HepG2 (cell line): ENCODE measurements around the gene H19. TPM values are rescaled to one million over a fixed set of nuclear protein-coding genes. Genes with fewer than 3 reads are reported as not detected.

Experiments used
- ATAC-seq: fragments of 200-7000 bp; cut with Tn5 transposase; 3 replicates; pipeline ENCODE4 v1.9.1; 2020; ENCODE audit warnings: mild to moderate bottlenecking, moderate library complexity
- BruUV-seq: library from RNA; stranded (reverse); fragments of 400-500 nt; replicated peaks from 2 replicates; lab custom pipeline; 2021; lab: Mats Ljungman, UMichigan
- CTCF ChIA-PET: fragments of 300-600 bp; formaldehyde crosslinking; extraction: SDS; loops from one replicate; lab custom pipeline; 2021; ENCODE audit warnings: low total read pairs, inconsistent platforms, low intra/inter-chr PET ratio; lab: Yijun Ruan, JAX
- POLR2A ChIA-PET: fragments of 350-600 bp; sonication (Branson Sonifier 250); formaldehyde crosslinking; loops from one replicate; lab custom pipeline; 2020; ENCODE audit warnings: antibody characterized with exemption, inconsistent platforms; lab: Yijun Ruan, JAX
- DNase-seq: peaks from one replicate; pipeline ENCODE4 v3.0.0-alpha.2; 2015; ENCODE audit warnings: low spot score
- FAIRE-seq: peaks from 3 replicates; lab custom pipeline; 2011; peaks lifted over from hg19 to GRCh38; lab: Jason Lieb, UNC
- H2AFZ ChIP-seq: one replicate; pipeline ENCODE4 v1.6.1; 2011; ENCODE audit warnings: low read length, inconsistent platforms
- H3K27ac ChIP-seq: fragments of 300-600 bp; 3 replicates; pipeline ENCODE4 v1.8.0; 2011; ENCODE audit warnings: mixed run types, mild to moderate bottlenecking, mixed read lengths, low read length, inconsistent platforms; ENCODE audit not compliant: insufficient read depth; ENCODE audit errors: extremely low read length
- H3K27me3 ChIP-seq, 2 experiments: fragments of 200-600 bp in 1 of 2; 2 replicates in 1 of 2; 3 replicates in 1 of 2; pipeline versions ENCODE4 v1.6.0 to v1.8.0; 2011; ENCODE audit warnings: low read length in 2 of 2, mild to moderate bottlenecking in 2 of 2, moderate library complexity in 2 of 2, inconsistent platforms in 1 of 2; ENCODE audit not compliant: insufficient read depth in 2 of 2, control insufficient read depth in 1 of 2
- H3K36me3 ChIP-seq, 2 experiments: fragments of 200-600 bp in 1 of 2; replicated peaks in 1 of 2; 2 replicates in 1 of 2; 3 replicates in 1 of 2; pipeline versions ENCODE4 v1.5.1 to v1.8.0; 2011; ENCODE audit warnings: low read length in 2 of 2, inconsistent platforms in 1 of 2; ENCODE audit not compliant: insufficient read depth in 2 of 2, control insufficient read depth in 1 of 2
- H3K4me1 ChIP-seq: 2 replicates; pipeline ENCODE4 v1.5.1; 2012; ENCODE audit warnings: low read length, inconsistent platforms; ENCODE audit not compliant: insufficient read depth
- H3K4me2 ChIP-seq: 2 replicates; pipeline ENCODE4 v1.6.0; 2011; ENCODE audit warnings: low read depth, low read length, inconsistent platforms
- H3K4me3 ChIP-seq, 3 experiments: fragments of 200-600 bp in 1 of 3; sonication (generic), shearing (Covaris generic) in 1 of 3; replicated peaks in 1 of 3; 2 replicates each; pipeline ENCODE4 v1.5.1; 2011 to 2016; ENCODE audit warnings: low read length in 3 of 3, inconsistent platforms in 2 of 3, low read depth in 2 of 3, mild to moderate bottlenecking in 2 of 3, control low read depth in 1 of 3, mixed read lengths in 1 of 3; ENCODE audit not compliant: insufficient read depth in 1 of 3
- H3K79me2 ChIP-seq: one replicate; pipeline ENCODE4 v1.6.1; 2011; ENCODE audit warnings: low read length, inconsistent platforms; ENCODE audit not compliant: insufficient read depth
- H3K9ac ChIP-seq: 2 replicates; pipeline ENCODE4 v1.6.0; 2011; ENCODE audit warnings: mild to moderate bottlenecking, low read depth, low read length, inconsistent platforms; ENCODE audit not compliant: insufficient read depth
- H3K9me3 ChIP-seq: 2 replicates; pipeline ENCODE4 v1.5.1; 2012; ENCODE audit warnings: mild to moderate bottlenecking, low read length
- H4K20me1 ChIP-seq: 2 replicates; pipeline ENCODE4 v1.6.0; 2011; ENCODE audit warnings: inconsistent platforms, mild to moderate bottlenecking, low read length, moderate library complexity; ENCODE audit not compliant: insufficient read depth
- CBX1 ChIP-seq: IDR thresholded peaks from one replicate; pipeline ENCODE4 v1.6.1; 2016; ENCODE audit warnings: antibody characterized with exemption, low read depth
- CREB3 ChIP-seq: sonication (generic); formaldehyde crosslinking; IDR thresholded peaks from 2 replicates; pipeline ENCODE4 v1.5.0; 2020; ENCODE audit warnings: missing genetic modification reagents
- CREBL2 ChIP-seq: sonication (generic); formaldehyde crosslinking; IDR thresholded peaks from 2 replicates; pipeline ENCODE4 v1.8.1; 2023; ENCODE audit warnings: missing genetic modification reagents, mild to moderate bottlenecking, borderline replicate concordance
- ESRRA ChIP-seq: sonication (generic); formaldehyde crosslinking; IDR thresholded peaks from 2 replicates; pipeline ENCODE4 v1.5.1; 2020; ENCODE audit warnings: mild to moderate bottlenecking, low read depth, missing genetic modification reagents
- FOXP1 ChIP-seq, 2 experiments: fragments of 450-650 bp in 1 of 2; IDR thresholded peaks; 2 replicates each; pipeline ENCODE4 v1.6.1; 2017 to 2018; ENCODE audit warnings: antibody characterized with exemption in 1 of 2
- GPN1 ChIP-seq: sonication (generic); formaldehyde crosslinking; IDR thresholded peaks from 2 replicates; pipeline ENCODE4 v1.5.1; 2020; ENCODE audit warnings: missing genetic modification reagents, borderline replicate concordance
- HNRNPL ChIP-seq: fragments of 200-400 bp; formaldehyde crosslinking; IDR thresholded peaks from 2 replicates; pipeline ENCODE4 v1.6.1; 2017; ENCODE audit warnings: mild to moderate bottlenecking, low read depth, low read length
- MYC ChIP-seq: sonication (generic); formaldehyde crosslinking; IDR thresholded peaks from 2 replicates; pipeline ENCODE4 v1.9.0; 2021; ENCODE audit warnings: missing genetic modification reagents, borderline replicate concordance
- RFX5 ChIP-seq: IDR thresholded peaks from 2 replicates; pipeline ENCODE4 v1.6.1; 2011; ENCODE audit warnings: low read depth, low read length, improper control_type of control experiment
- U2AF2 ChIP-seq: fragments of 200-400 bp; formaldehyde crosslinking; IDR thresholded peaks from 2 replicates; pipeline ENCODE4 v1.6.1; 2017; ENCODE audit warnings: low read depth, mild to moderate bottlenecking, low read length
- ZNF556 ChIP-seq: sonication (generic); formaldehyde crosslinking; IDR thresholded peaks from 2 replicates; pipeline ENCODE4 v1.4.0; 2020; ENCODE audit warnings: mild to moderate bottlenecking, missing genetic modification reagents, borderline replicate concordance
- ZNF772 ChIP-seq: sonication (generic); formaldehyde crosslinking; IDR thresholded peaks from 2 replicates; pipeline ENCODE4 v1.5.0; 2020; ENCODE audit warnings: mild to moderate bottlenecking, missing genetic modification reagents
- WGBS: methylation state at CpG from one replicate; pipeline ENCODE4 v1.1.6; 2017; ENCODE audit warnings: low lambda C conversion rate; 5-methylcytosine and 5-hydroxymethylcytosine counted together
- in situ Hi-C: cut with HindIII; loops from 2 replicates; pipeline ENCODE4 v1.10.0; 2017; ENCODE audit warnings: low pct_unique_long_range_greater_than_20kb; ENCODE audit not compliant: extremely low pct_ligation_motif_present
- intact Hi-C: fragments of 100-400 bp; cut with micrococcal nuclease; formaldehyde crosslinking; loops from one replicate; pipeline ENCODE4 v1.10.0; 2022; ENCODE audit not compliant: unreplicated experiment
- polyA plus RNA-seq, 8 experiments: library from polyadenylated mRNA; depleted of rRNA in 3 of 8; stranded (reverse) in 7 of 8; unstranded in 1 of 8; fragments of >200 nt; fragmentation: Illumina TruSeq in 4 of 8; extraction: Trizol in 4 of 8; gene quantifications; 2 replicates each; pipeline versions ENCODE4 v1.2.1 to v1.2.3, GENCODE V29; 2011 to 2016; ENCODE audit warnings: low read depth in 4 of 8, missing spikeins in 1 of 8, mixed read lengths in 1 of 8; ENCODE audit not compliant: insufficient read depth in 1 of 8
- total RNA-seq, 5 experiments: library from RNA; depleted of rRNA; stranded (reverse); fragments of >200 nt; fragmentation: Illumina TruSeq; extraction: Trizol; gene quantifications; 2 replicates each; pipeline ENCODE4 v1.2.3, GENCODE V29; 2016; ENCODE audit warnings: low read depth in 1 of 5
- TF ChIP-seq, protein P1 (sequence below): sonication (generic); formaldehyde crosslinking; IDR thresholded peaks from 2 replicates; pipeline ENCODE4 v1.4.0; 2020; ENCODE audit warnings: low read depth, mild to moderate bottlenecking, missing genetic modification reagents
- TF ChIP-seq, protein P2 (sequence below): sonication (generic); formaldehyde crosslinking; IDR thresholded peaks from 2 replicates; pipeline ENCODE4 v1.5.0; 2020; ENCODE audit warnings: mild to moderate bottlenecking, missing genetic modification reagents
- TF ChIP-seq, protein P3 (sequence below): sonication (generic); formaldehyde crosslinking; IDR thresholded peaks from 2 replicates; pipeline ENCODE4 v1.5.1; 2020; ENCODE audit warnings: mild to moderate bottlenecking, missing genetic modification reagents, moderate library complexity
- TF ChIP-seq, protein P4 (sequence below): IDR thresholded peaks from 2 replicates; pipeline ENCODE4 v1.6.1; 2016; ENCODE audit warnings: missing compliant biosample characterization, missing genetic modification reagents, borderline replicate concordance

The H19 gene
- total and polyA plus RNA-seq, 2 of the 13 experiments (the other 11 are each of a cell fraction or from before 2014, with no cell fraction given): 1.2 to 2.4 TPM

- Histone ChIP-seq H3K27me3 (no peaks in the 10 kb centered on the region), H3K36me3 (no peaks in the 10 kb centered on the region), H3K79me2 (no peaks in the 10 kb centered on the region), H3K9ac (no peak overlapping the region), H3K27ac (no peak overlapping the region), H3K4me2 (no peak overlapping the region), H3K9me3 (no peaks in the 10 kb centered on the region), H4K20me1 (no peaks in the 10 kb centered on the region), H3K4me1 (no peaks in the 10 kb centered on the region), H2AFZ (no peak overlapping the region), H3K4me3 (no peak overlapping the region)
- no CpG with 5 or more reads among the region's 28 CpGs for WGBS
- FAIRE-seq (no peak), DNase-seq (no peak), ATAC-seq (no peak)
- intact Hi-C loops (no loop called here), in situ Hi-C loops (no loop called here)
- BruUV-seq: no TSS peak
- POLR2A ChIA-PET: no interaction called here
- CTCF ChIA-PET: no interaction called here
- TF ChIP-seq CBX1 (no peak), CREB3 (no peak), HNRNPL (no peak), GPN1 (CRISPR knock-in tag) (no peak), ZNF772 (CRISPR knock-in tag) (no peak), RFX5 (no peak), ESRRA (no peak), FOXP1 (IDR thresholded peaks at IDR 0.05) (no peak), FOXP1 (CRISPR knock-in tag; IDR thresholded peaks at IDR 0.05) (no peak), ZNF556 (CRISPR knock-in tag) (no peak), U2AF2 (no peak), CREBL2 (CRISPR knock-in tag) (no peak), MYC (CRISPR knock-in tag) (no peak)
- TF ChIP-seq, protein P1, sequence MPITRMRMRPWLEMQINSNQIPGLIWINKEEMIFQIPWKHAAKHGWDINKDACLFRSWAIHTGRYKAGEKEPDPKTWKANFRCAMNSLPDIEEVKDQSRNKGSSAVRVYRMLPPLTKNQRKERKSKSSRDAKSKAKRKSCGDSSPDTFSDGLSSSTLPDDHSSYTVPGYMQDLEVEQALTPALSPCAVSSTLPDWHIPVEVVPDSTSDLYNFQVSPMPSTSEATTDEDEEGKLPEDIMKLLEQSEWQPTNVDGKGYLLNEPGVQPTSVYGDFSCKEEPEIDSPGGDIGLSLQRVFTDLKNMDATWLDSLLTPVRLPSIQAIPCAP: no peak
- TF ChIP-seq, protein P2, sequence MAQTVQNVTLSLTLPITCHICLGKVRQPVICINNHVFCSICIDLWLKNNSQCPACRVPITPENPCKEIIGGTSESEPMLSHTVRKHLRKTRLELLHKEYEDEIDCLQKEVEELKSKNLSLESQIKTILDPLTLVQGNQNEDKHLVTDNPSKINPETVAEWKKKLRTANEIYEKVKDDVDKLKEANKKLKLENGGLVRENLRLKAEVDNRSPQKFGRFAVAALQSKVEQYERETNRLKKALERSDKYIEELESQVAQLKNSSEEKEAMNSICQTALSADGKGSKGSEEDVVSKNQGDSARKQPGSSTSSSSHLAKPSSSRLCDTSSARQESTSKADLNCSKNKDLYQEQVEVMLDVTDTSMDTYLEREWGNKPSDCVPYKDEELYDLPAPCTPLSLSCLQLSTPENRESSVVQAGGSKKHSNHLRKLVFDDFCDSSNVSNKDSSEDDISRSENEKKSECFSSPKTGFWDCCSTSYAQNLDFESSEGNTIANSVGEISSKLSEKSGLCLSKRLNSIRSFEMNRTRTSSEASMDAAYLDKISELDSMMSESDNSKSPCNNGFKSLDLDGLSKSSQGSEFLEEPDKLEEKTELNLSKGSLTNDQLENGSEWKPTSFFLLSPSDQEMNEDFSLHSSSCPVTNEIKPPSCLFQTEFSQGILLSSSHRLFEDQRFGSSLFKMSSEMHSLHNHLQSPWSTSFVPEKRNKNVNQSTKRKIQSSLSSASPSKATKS: no peak
- TF ChIP-seq, protein P3, sequence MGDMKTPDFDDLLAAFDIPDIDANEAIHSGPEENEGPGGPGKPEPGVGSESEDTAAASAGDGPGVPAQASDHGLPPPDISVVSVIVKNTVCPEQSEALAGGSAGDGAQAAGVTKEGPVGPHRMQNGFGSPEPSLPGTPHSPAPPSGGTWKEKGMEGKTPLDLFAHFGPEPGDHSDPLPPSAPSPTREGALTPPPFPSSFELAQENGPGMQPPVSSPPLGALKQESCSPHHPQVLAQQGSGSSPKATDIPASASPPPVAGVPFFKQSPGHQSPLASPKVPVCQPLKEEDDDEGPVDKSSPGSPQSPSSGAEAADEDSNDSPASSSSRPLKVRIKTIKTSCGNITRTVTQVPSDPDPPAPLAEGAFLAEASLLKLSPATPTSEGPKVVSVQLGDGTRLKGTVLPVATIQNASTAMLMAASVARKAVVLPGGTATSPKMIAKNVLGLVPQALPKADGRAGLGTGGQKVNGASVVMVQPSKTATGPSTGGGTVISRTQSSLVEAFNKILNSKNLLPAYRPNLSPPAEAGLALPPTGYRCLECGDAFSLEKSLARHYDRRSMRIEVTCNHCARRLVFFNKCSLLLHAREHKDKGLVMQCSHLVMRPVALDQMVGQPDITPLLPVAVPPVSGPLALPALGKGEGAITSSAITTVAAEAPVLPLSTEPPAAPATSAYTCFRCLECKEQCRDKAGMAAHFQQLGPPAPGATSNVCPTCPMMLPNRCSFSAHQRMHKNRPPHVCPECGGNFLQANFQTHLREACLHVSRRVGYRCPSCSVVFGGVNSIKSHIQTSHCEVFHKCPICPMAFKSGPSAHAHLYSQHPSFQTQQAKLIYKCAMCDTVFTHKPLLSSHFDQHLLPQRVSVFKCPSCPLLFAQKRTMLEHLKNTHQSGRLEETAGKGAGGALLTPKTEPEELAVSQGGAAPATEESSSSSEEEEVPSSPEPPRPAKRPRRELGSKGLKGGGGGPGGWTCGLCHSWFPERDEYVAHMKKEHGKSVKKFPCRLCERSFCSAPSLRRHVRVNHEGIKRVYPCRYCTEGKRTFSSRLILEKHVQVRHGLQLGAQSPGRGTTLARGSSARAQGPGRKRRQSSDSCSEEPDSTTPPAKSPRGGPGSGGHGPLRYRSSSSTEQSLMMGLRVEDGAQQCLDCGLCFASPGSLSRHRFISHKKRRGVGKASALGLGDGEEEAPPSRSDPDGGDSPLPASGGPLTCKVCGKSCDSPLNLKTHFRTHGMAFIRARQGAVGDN (CRISPR knock-in tag): no peak
- TF ChIP-seq, protein P4, sequence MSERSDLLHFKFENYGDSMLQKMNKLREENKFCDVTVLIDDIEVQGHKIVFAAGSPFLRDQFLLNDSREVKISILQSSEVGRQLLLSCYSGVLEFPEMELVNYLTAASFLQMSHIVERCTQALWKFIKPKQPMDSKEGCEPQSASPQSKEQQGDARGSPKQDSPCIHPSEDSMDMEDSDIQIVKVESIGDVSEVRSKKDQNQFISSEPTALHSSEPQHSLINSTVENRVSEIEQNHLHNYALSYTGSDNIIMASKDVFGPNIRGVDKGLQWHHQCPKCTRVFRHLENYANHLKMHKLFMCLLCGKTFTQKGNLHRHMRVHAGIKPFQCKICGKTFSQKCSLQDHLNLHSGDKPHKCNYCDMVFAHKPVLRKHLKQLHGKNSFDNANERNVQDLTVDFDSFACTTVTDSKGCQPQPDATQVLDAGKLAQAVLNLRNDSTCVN (CRISPR knock-in tag): no peak
Measured at GRCh38 chr11:1998290-1998689, 648 bp upstream of the H19 start.
